Measurements from ENCODE around the gene ACP3. TPM values are rescaled to one million over a fixed set of nuclear protein-coding genes. Genes with fewer than 3 reads are reported as not detected.

Gene ACP3
- total RNA-seq, 2 donors from 2014 or later, result 5.6 to 5.9 TPM

DNA sequence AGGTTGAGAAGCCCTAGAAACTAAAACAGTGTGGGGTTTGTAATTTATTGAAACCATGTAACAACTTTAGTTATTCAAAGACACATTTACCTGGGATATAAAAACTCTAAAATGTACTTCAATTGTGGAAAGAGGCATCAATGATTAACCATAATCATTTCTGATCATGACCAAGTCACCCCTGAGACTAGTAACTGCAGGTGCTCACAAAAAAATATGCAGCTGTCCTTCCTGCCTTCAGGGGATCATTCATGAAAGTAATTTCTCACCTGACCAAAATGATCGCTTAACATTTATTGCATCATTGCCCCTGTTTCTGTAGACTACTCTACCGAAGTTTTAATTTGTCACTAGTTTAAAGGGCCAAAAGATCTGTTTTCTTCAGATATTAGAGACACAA, 9.0 kb downstream of the ACP3 start:
- H3K9me3 ChIP-seq, result no peaks in the 10 kb centered on the region
- no peak overlapping the region for H3K4me3 ChIP-seq
- H3K4me1 ChIP-seq (ENCODE audit: control insufficient read depth in 1 of 2, low read depth in 2 of 2), result no peaks in the 10 kb centered on the region
- no peaks in the 10 kb centered on the region for H3K27me3 ChIP-seq (replicated peaks; ENCODE audit: insufficient read depth)
- no peak for DNase-seq (ENCODE audit: low spot score)
- no peaks in the 10 kb centered on the region for H3K36me3 ChIP-seq
- TF ChIP-seq, protein P1, sequence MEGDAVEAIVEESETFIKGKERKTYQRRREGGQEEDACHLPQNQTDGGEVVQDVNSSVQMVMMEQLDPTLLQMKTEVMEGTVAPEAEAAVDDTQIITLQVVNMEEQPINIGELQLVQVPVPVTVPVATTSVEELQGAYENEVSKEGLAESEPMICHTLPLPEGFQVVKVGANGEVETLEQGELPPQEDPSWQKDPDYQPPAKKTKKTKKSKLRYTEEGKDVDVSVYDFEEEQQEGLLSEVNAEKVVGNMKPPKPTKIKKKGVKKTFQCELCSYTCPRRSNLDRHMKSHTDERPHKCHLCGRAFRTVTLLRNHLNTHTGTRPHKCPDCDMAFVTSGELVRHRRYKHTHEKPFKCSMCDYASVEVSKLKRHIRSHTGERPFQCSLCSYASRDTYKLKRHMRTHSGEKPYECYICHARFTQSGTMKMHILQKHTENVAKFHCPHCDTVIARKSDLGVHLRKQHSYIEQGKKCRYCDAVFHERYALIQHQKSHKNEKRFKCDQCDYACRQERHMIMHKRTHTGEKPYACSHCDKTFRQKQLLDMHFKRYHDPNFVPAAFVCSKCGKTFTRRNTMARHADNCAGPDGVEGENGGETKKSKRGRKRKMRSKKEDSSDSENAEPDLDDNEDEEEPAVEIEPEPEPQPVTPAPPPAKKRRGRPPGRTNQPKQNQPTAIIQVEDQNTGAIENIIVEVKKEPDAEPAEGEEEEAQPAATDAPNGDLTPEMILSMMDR (IDR thresholded peaks at IDR 0.05), result no peak
- ATAC-seq (ENCODE audit: insufficient number of reproducible peaks, low FRiP score, low read depth), result no peak
- H3K27ac ChIP-seq, result no peak overlapping the region

DNA sequence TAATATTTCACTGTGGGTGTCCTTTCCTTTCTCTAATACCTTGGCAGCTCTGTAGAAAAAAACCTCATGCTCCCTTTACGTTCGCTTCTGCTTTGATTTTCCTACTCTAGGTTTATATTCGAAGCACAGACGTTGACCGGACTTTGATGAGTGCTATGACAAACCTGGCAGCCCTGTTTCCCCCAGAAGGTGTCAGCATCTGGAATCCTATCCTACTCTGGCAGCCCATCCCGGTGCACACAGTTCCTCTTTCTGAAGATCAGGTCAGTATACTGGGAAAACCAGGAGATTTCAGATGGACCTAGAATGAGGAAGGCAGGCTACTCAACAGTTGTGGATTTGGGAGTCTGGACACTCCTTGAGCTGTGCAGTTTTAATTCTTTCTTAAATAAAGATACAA, 14.9 kb downstream of the ACP3 start:
- TF ChIP-seq, protein P1 (IDR thresholded peaks at IDR 0.05), result no peak
- Histone ChIP-seq H3K36me3 (no peaks in the 10 kb centered on the region), H3K27ac (no peak overlapping the region), H3K9me3 (no peaks in the 10 kb centered on the region), H3K4me3 (no peak overlapping the region), H3K4me1 (ENCODE audit: control insufficient read depth in 1 of 2, low read depth in 2 of 2) (no peaks in the 10 kb centered on the region), H3K27me3 (replicated peaks; ENCODE audit: insufficient read depth) (no peaks in the 10 kb centered on the region)
- no peak for DNase-seq (ENCODE audit: low spot score)
- ATAC-seq (ENCODE audit: insufficient number of reproducible peaks, low FRiP score, low read depth), result no peak

DNA sequence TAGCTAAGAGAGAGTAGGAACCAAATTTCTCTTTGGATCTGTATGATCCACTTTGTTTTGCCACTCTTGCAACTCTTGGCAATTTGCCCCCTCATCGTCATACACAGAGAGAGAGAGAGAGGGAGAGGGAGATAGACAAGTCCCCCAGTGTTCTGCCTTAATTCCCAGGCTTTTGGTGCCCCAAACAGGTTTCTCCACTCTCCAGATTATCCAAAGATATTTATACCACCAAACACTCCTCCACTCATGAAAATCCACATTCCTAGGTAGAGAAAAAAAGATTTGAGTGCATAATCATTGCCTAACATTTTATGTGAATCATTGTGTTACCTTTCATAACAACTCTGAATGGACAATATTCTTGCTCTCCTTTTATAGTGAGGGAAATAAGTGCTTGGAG, 15.3 kb downstream of the ACP3 start:
- no peak overlapping the region for H3K27ac ChIP-seq
- no peaks in the 10 kb centered on the region for H3K27me3 ChIP-seq (replicated peaks; ENCODE audit: insufficient read depth)
- no peaks in the 10 kb centered on the region for H3K9me3 ChIP-seq
- no peak for ATAC-seq (ENCODE audit: insufficient number of reproducible peaks, low FRiP score, low read depth)
- no peak overlapping the region for H3K4me3 ChIP-seq
- no peaks in the 10 kb centered on the region for H3K4me1 ChIP-seq (ENCODE audit: control insufficient read depth in 1 of 2, low read depth in 2 of 2)
- no peak for DNase-seq (ENCODE audit: low spot score)
- TF ChIP-seq, protein P1 (IDR thresholded peaks at IDR 0.05), result no peak
- no peaks in the 10 kb centered on the region for H3K36me3 ChIP-seq

DNA sequence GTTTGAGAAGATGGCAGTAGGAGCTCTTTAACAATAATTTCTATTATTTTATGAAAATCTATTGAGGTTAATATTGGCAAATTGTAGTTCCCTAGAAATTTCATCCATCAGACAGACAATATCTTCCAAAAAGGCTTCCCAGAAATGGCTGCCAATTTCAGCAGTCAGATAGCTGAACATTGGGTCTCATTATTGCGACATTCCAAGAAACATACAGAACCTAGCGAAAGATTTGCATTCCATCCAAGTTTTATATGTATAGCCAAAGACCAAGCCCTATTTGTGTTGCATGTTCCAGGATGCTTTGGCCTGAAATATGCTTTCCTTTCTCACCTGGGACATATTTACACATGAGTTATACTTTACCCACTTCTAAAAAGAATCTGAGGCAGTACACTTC, 24.5 kb downstream of the ACP3 start:
- no peak for ATAC-seq (ENCODE audit: insufficient number of reproducible peaks, low FRiP score, low read depth)
- Histone ChIP-seq H3K27ac (no peak overlapping the region), H3K36me3 (no peaks in the 10 kb centered on the region), H3K4me1 (ENCODE audit: control insufficient read depth in 1 of 2, low read depth in 2 of 2) (peaks cover 0 to 3% of the 10 kb centered on the region in 2 donors), H3K9me3 (no peaks in the 10 kb centered on the region), H3K27me3 (replicated peaks; ENCODE audit: insufficient read depth) (no peaks in the 10 kb centered on the region), H3K4me3 (no peak overlapping the region)
- no peak for DNase-seq (ENCODE audit: low spot score)
- TF ChIP-seq, protein P1 (IDR thresholded peaks at IDR 0.05), result no peak

DNA sequence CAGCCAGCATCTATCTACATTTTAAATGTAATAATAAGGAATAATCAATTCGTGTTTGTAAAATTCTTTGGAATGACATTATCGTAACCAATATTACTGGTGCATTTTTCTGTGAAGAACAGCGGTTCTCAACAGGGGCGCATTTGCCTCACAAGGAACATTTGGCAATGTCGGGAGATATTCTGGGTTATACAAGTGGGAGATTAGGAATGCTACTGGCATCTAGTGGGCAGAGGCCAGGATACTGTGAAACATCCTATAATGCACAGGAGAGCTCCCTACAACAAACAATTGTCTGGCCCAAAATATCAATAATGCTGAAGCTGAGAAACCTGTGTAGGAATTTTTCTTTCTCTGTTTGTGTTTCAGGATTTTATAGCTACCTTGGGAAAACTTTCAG, 25.0 kb downstream of the ACP3 start:
- Histone ChIP-seq H3K36me3 (no peaks in the 10 kb centered on the region), H3K4me1 (ENCODE audit: control insufficient read depth in 1 of 2, low read depth in 2 of 2) (peaks cover 0 to 3% of the 10 kb centered on the region in 2 donors), H3K27me3 (replicated peaks; ENCODE audit: insufficient read depth) (no peaks in the 10 kb centered on the region), H3K27ac (no peak overlapping the region), H3K4me3 (no peak overlapping the region), H3K9me3 (no peaks in the 10 kb centered on the region)
- TF ChIP-seq, protein P1 (IDR thresholded peaks at IDR 0.05), result no peak
- no peak for ATAC-seq (ENCODE audit: insufficient number of reproducible peaks, low FRiP score, low read depth)
- no peak for DNase-seq (ENCODE audit: low spot score)

Measured in thoracic aorta (tissue), 2 donors.